Esophagus muscularis mucosa (tissue), 4 donors: ENCODE measurements around the gene ZNF428.

ENCODE experiments used
- EP300 ChIP-seq: sonication (generic); formaldehyde crosslinking; IDR thresholded peaks from one replicate; pipeline ENCODE4 v1.6.1; 2017; ENCODE audit warnings: antibody characterized with exemption
- POLR2A ChIP-seq: fragments of 450-650 bp; IDR thresholded peaks from one replicate; pipeline ENCODE4 v1.6.1; 2017; ENCODE audit warnings: antibody characterized with exemption, moderate library complexity, mild to moderate bottlenecking, low read depth
- POLR2AphosphoS5 ChIP-seq, 2 donors: sonication (generic); formaldehyde crosslinking; IDR thresholded peaks; one replicate each; pipeline ENCODE4 v1.6.1; 2017; ENCODE audit warnings: antibody characterized with exemption in 2 of 2
- TF ChIP-seq, protein P1 (sequence below), 3 experiments: fragments of 200-600 bp in 2 of 3; fragments of 450-650 bp in 1 of 3; sonication (generic) in 2 of 3; IDR thresholded peaks; one replicate each; pipeline ENCODE4 v1.5.1; 2017 to 2019; ENCODE audit warnings: antibody characterized with exemption in 3 of 3, mild to moderate bottlenecking in 2 of 3, moderate library complexity in 1 of 3

DNA sequence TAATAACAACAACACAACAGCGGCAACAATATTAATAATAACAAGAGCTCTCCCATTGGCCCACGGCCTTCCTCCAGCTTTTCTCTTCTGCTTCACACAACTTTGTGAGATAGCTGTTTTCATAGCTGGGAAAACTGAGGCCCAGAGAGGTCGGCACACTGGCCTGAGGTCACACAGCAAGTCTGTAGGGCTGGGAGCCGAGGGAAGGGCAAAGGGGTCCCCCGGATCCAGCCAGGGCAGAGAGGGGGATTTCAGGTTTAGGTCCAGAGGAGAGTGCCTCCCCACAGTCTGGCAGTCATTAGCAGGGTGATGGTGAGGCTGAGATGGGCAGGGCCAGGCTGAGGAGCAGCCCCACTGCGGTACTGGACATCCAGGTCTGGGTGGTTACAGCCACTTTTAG, 29.2 kb upstream of the ZNF428 start:
- TF ChIP-seq, protein P1, sequence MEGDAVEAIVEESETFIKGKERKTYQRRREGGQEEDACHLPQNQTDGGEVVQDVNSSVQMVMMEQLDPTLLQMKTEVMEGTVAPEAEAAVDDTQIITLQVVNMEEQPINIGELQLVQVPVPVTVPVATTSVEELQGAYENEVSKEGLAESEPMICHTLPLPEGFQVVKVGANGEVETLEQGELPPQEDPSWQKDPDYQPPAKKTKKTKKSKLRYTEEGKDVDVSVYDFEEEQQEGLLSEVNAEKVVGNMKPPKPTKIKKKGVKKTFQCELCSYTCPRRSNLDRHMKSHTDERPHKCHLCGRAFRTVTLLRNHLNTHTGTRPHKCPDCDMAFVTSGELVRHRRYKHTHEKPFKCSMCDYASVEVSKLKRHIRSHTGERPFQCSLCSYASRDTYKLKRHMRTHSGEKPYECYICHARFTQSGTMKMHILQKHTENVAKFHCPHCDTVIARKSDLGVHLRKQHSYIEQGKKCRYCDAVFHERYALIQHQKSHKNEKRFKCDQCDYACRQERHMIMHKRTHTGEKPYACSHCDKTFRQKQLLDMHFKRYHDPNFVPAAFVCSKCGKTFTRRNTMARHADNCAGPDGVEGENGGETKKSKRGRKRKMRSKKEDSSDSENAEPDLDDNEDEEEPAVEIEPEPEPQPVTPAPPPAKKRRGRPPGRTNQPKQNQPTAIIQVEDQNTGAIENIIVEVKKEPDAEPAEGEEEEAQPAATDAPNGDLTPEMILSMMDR (IDR thresholded peaks at IDR 0.05), result no peak
- TF ChIP-seq POLR2A (no peak), EP300 (no peak), POLR2AphosphoS5 (IDR thresholded peaks at IDR 0.05) (no peak)
